ENCODE data around the gene STK32B. TPM values are rescaled to one million over a fixed set of nuclear protein-coding genes. Genes with fewer than 3 reads are reported as not detected.

Gene STK32B
- total and polyA plus RNA-seq, 2 donors (not counting 3 experiments of a cell fraction or from before 2014, with no cell fraction given) = 5.6 to 7.8 TPM

GRCh38 chr4:5389756-5390310 lies 338.6 kb downstream of the STK32B start:
- CTCF ChIA-PET = interaction anchor here (1.7 kb wide), 1 partner anchor 10 kb away, joined by 7 read pairs; no protein-coding TSS in a partner anchor
- BruUV-seq (replicated peaks) = no TSS peak
- H3K4me1 ChIP-seq (ENCODE audit: control insufficient read depth, extremely low read depth, insufficient read depth, low read length) = no peaks in the 10 kb centered on the region
- no peak overlapping the region for H2AFZ ChIP-seq (ENCODE audit: low read depth, low read length)
- POLR2A ChIA-PET = no interaction called here
- dilution Hi-C loops (cut with MboI; ENCODE audit: extremely low pct_ligation_motif_present, low sequenced_read_pairs) = no loop called here
- H4K20me1 ChIP-seq (replicated peaks; ENCODE audit: control insufficient read depth, extremely low read depth, insufficient read depth, low read length) = no peaks in the 10 kb centered on the region
- no peak overlapping the region for H3K4me2 ChIP-seq (ENCODE audit: insufficient read depth, low read length)
- no peaks in the 10 kb centered on the region for H3K36me3 ChIP-seq (ENCODE audit: control insufficient read depth in 2 of 2, extremely low read depth in 1 of 2, insufficient read depth in 2 of 2, low read length in 2 of 2)
- no peaks in the 10 kb centered on the region for H3K9me3 ChIP-seq (replicated peaks; ENCODE audit: control insufficient read depth, insufficient read depth, low read length)
- no peak overlapping the region for H3K9ac ChIP-seq (replicated peaks; ENCODE audit: extremely low read depth, insufficient read depth, low read length)
- DNase-seq (ENCODE audit: low read depth, low spot score) (no peak), FAIRE-seq (no peak)
- H3K27me3 ChIP-seq (ENCODE audit: control insufficient read depth in 2 of 2, insufficient read depth in 2 of 2, low read length in 2 of 2) = no peaks in the 10 kb centered on the region
- no peak overlapping the region for H3K4me3 ChIP-seq (replicated peaks in 1 of 3; ENCODE audit: insufficient read depth in 1 of 3, low read depth in 1 of 3, low read length in 3 of 3)
- no peak for TF ChIP-seq MAX (IDR thresholded peaks at IDR 0.05; ENCODE audit: insufficient read depth, insufficient read length)
- TF ChIP-seq GATA2 (IDR thresholded peaks at IDR 0.05; ENCODE audit: insufficient read depth, insufficient read length, low read depth, low read length) = no peak
- no peak for TF ChIP-seq FOS (IDR thresholded peaks at IDR 0.05; ENCODE audit: borderline replicate concordance, insufficient read depth, low read length)
- no peak for TF ChIP-seq CTCF (IDR thresholded peaks at IDR 0.05; ENCODE audit: extremely low read depth in 1 of 2, insufficient read depth in 1 of 2, low read depth in 1 of 2, low read length in 2 of 2)
- no peak for TF ChIP-seq JUN (IDR thresholded peaks at IDR 0.05; ENCODE audit: borderline replicate concordance, insufficient read depth, insufficient read length, low read depth)
- TF ChIP-seq POLR2A (IDR thresholded peaks at IDR 0.05; ENCODE audit: low read depth, low read length) = no peak
- no peak for TF ChIP-seq POLR2AphosphoS5 (IDR thresholded peaks at IDR 0.05; ENCODE audit: insufficient read depth, low read depth, low read length)
- TF ChIP-seq EZH2 (IDR thresholded peaks at IDR 0.05; ENCODE audit: borderline replicate concordance, low read depth, low read length, severe bottlenecking) = no peak
- no peak for TF ChIP-seq MYC (IDR thresholded peaks at IDR 0.05; ENCODE audit: low read depth, low read length)
- no peaks in the 10 kb centered on the region for H3K9me1 ChIP-seq (replicated peaks; ENCODE audit: control insufficient read depth, extremely low read depth, insufficient read depth, low read length)
- no peaks in the 10 kb centered on the region for H3K79me2 ChIP-seq (ENCODE audit: control insufficient read depth, insufficient read depth, low read length)
- no peak overlapping the region for H3K27ac ChIP-seq (ENCODE audit: insufficient read depth, low read depth, low read length)
- intact Hi-C loops (cut with micrococcal nuclease) = no loop called here

Measured in endothelial cell of umbilical vein (primary cell).